Ectodermal cell (in vitro differentiated cells): ENCODE data around the gene ADAMTS1.
A peak's percentile ranks its signal among the peaks of the same experiment; 100 is the strongest.
"Not testable (repeated sequence)": the region's sequence is repeated elsewhere in the genome, so short reads cannot be mapped to it uniquely, and the experiment has no call there.

Experiments used
- H3K27ac ChIP-seq: 2 replicates; pipeline ENCODE4 v1.7.0; 2013; ENCODE audit warnings: mild to moderate bottlenecking, low read depth, low read length; ENCODE audit not compliant: insufficient read depth, poor library complexity, severe bottlenecking
- H3K27me3 ChIP-seq: 2 replicates; pipeline ENCODE4 v1.7.0; 2013; ENCODE audit warnings: mild to moderate bottlenecking, low read length; ENCODE audit not compliant: insufficient read depth, control insufficient read depth, poor library complexity, severe bottlenecking
- H3K36me3 ChIP-seq: one replicate; pipeline ENCODE4 v1.7.0; 2013; ENCODE audit warnings: low read length; ENCODE audit not compliant: control insufficient read depth, insufficient read depth
- H3K4me1 ChIP-seq: one replicate; pipeline ENCODE4 v1.7.0; 2013; ENCODE audit warnings: low read length; ENCODE audit not compliant: control insufficient read depth, insufficient read depth
- H3K4me3 ChIP-seq: 2 replicates; pipeline ENCODE4 v1.7.0; 2013; ENCODE audit warnings: low read depth, low read length, control low read depth; ENCODE audit not compliant: insufficient read depth
- H3K9me3 ChIP-seq: 2 replicates; pipeline ENCODE4 v1.7.0; 2013; ENCODE audit warnings: mild to moderate bottlenecking, low read length, moderate library complexity; ENCODE audit not compliant: control insufficient read depth
- WGBS, 2 experiments: methylation state at CpG; one replicate each; pipeline ENCODE4 v1.1.7; 2013; ENCODE audit warnings: missing lambda C conversion rate in 2 of 2; 5-methylcytosine and 5-hydroxymethylcytosine counted together

The ADAMTS1 gene

GRCh38 chr21:26865857-26866256 is 20.6 kb upstream of the ADAMTS1 start:
- Histone ChIP-seq H3K36me3 (no peaks in the 10 kb centered on the region), H3K27ac (no peak overlapping the region), H3K27me3 (no peaks in the 10 kb centered on the region), H3K4me3 (no peak overlapping the region), H3K9me3 (no peaks in the 10 kb centered on the region), H3K4me1 (no peaks in the 10 kb centered on the region)
- WGBS, 2 experiments = 93 to 98% methylated on average over 3 of the region's 3 CpGs

- H3K27ac ChIP-seq, H3K4me1 ChIP-seq, H3K9me3 ChIP-seq, H3K36me3 ChIP-seq, H3K27me3 ChIP-seq, H3K4me3 ChIP-seq: not testable (repeated sequence)
- WGBS, 2 experiments = 94 to 95% methylated on average over 7 of the region's 7 CpGs
Measured at GRCh38 chr21:26856871-26857350, 11.7 kb upstream of the ADAMTS1 start.

- H3K36me3 ChIP-seq, H3K27me3 ChIP-seq, H3K27ac ChIP-seq, H3K4me1 ChIP-seq, H3K9me3 ChIP-seq, H3K4me3 ChIP-seq: not testable (repeated sequence)
- WGBS, 2 experiments = 96% methylated on average over 14 of the region's 14 CpGs
Measured at GRCh38 chr21:26854695-26855094, 9.5 kb upstream of the ADAMTS1 start.

- Histone ChIP-seq H3K36me3 (no peaks in the 10 kb centered on the region), H3K27ac (no peak overlapping the region), H3K4me3 (no peak overlapping the region), H3K9me3 (no peaks in the 10 kb centered on the region), H3K27me3 (peaks cover 9% of the 10 kb centered on the region), H3K4me1 (peaks cover 6% of the 10 kb centered on the region)
- 38 to 55% methylated on average over 3 of the region's 3 CpGs for WGBS, 2 experiments
Measured at GRCh38 chr21:26852423-26852822, 7.2 kb upstream of the ADAMTS1 start.

DNA sequence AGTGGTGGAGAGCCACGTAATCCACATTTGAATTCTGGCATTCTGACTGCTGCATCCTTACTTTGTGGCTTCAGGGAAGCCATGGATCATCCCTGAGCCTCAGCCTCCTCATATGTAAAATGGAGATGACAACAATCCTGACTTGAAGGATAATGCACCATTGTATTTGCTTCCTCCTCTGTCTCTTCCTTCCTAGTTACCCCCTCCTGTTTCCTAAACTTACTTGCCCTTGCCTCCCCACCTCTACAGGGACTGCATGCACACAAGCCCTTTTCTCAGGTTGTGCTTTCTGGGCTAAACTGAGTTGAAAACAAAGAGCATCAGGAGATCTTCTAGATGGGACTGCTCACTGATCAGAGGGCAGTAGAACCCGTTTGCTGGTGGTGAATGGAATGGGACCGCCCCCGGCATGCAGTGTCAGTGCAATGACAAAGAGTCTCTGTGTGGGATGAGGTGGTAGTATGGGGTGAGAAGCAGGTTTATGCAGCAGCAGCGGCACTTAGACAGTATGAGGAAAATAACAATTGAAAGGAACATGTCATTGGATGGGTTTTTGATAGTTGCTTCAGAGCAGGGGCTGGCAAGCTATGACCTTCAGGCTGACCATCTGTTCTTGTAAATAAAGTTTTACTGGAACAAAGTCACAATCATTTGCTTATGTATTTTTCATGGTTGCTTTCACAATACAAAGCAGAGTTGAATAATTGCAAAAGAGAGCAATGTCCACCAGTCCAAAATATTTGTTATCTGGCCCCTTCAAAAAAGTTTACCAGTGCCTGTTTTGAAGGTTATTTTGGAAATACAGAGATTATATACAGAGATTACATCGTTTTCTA is 6.1 kb upstream of the ADAMTS1 start:
- peaks cover 18% of the 10 kb centered on the region for H3K27me3 ChIP-seq
- no peak overlapping the region for H3K4me3 ChIP-seq
- no peaks in the 10 kb centered on the region for H3K36me3 ChIP-seq
- peaks cover 6% of the 10 kb centered on the region for H3K4me1 ChIP-seq
- H3K27ac ChIP-seq = no peak overlapping the region
- no peaks in the 10 kb centered on the region for H3K9me3 ChIP-seq
- WGBS, 2 experiments = 79 to 82% methylated on average over 5 to 6 of the region's 6 CpGs

DNA sequence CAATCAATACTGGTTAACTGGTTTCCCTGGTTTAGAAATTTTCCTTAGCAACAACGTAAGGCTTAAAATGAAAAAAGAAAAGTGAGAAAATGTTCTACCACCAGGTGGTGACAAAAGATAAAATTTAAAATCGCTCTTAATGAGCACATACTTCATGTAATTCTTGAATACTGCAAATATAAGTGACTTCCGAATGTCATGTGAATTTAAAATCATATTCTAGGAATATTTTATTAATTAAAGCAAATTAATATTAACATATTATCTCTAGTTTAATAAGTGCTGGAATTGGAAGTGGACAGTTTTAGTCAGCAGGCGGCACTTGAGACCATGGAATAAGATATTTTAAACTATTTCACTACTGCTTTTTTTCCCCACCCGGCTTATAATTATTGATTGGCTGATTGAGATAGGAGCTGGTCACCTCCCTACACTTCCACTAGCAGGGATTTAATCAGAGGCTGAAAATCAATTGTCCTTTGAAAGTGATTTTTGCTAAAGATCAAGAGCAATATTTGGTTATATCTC is 5.0 kb upstream of the ADAMTS1 start:
- Histone ChIP-seq H3K36me3 (no peaks in the 10 kb centered on the region), H3K27me3 (peaks cover 18% of the 10 kb centered on the region), H3K27ac (no peak overlapping the region), H3K4me1 (peaks cover 6% of the 10 kb centered on the region), H3K9me3 (no peaks in the 10 kb centered on the region), H3K4me3 (no peak overlapping the region)
- WGBS, 2 experiments = 83% methylated on average over 1 of the region's 5 CpGs; no CpG with 5 or more reads in 1 of the 2 experiments

DNA sequence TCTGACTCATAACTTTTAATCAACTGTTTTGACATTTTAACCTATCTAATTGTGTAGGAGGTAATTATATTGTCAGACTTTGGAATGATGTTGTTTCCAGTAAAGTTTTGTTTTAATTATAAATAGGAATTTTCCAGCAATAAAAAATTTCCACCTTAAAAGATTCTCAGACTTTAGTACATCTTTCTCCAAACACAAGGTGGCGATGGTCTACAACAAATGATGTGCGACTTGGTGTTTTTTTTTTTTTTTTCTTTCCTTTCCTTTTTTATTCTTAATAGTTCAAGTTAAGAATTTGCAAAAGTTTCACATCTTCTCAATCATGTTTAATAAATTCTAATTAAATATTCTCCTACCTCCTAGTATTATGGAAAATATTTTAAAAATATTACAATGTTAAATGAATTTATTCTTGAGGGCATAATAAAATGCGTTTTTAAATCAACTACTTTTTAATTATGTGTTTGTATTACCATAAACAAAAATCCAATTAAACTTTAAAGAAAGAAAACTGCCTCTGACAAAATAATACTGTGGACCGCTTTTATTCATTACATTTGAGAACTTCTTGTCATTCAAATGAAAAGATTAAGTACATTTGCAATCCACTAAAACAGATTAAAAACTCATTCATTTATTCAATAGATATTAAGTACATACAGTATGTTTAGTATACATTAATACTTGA is 4.4 kb upstream of the ADAMTS1 start:
- peaks cover 18% of the 10 kb centered on the region for H3K27me3 ChIP-seq
- no peak overlapping the region for H3K4me3 ChIP-seq
- H3K36me3 ChIP-seq = no peaks in the 10 kb centered on the region
- H3K9me3 ChIP-seq = no peaks in the 10 kb centered on the region
- no peak overlapping the region for H3K27ac ChIP-seq
- 27 to 44% methylated on average over 2 to 3 of the region's 4 CpGs for WGBS, 2 experiments
- H3K4me1 ChIP-seq = peaks cover 6% of the 10 kb centered on the region

GRCh38 chr21:26847921-26848320 is 2.7 kb upstream of the ADAMTS1 start:
- Histone ChIP-seq H3K4me1 (peaks cover 7% of the 10 kb centered on the region), H3K27me3 (peaks cover 18% of the 10 kb centered on the region), H3K9me3 (no peaks in the 10 kb centered on the region), H3K36me3 (no peaks in the 10 kb centered on the region), H3K4me3 (no peak overlapping the region), H3K27ac (no peak overlapping the region)
- 89 to 91% methylated on average over 2 of the region's 2 CpGs for WGBS, 2 experiments

DNA sequence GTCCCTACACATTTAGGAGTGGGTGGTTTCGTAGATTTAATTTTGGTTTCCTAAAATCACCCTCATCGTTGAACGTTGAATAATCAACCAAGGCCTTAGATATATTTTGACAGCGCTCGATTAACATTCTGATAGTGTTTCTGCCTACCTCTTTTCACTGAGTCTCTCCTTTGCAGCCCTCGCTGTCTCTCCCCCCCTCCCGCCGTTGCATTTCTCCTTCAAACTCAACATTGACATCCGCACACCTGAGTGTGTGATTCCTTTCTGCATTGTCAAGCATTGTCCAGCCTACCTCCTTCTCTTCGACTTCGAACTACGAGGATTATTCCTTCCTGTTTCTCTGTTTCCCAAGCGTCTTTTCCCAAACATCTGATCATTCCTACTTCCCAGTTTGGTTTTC is 1.8 kb upstream of the ADAMTS1 start:
- Histone ChIP-seq H3K4me3 (peak overlapping the region; percentile 85), H3K4me1 (peaks cover 10% of the 10 kb centered on the region), H3K36me3 (peaks cover 5% of the 10 kb centered on the region), H3K27ac (no peak overlapping the region), H3K9me3 (no peaks in the 10 kb centered on the region), H3K27me3 (peaks cover 18% of the 10 kb centered on the region)
- 81% methylated on average over 13 of the region's 13 CpGs for WGBS, 2 experiments
